Skin epidermis (tissue), 12 donors: ENCODE data around the gene SPATS1.
"Not testable (repeated sequence)": the region's sequence is repeated elsewhere in the genome, so short reads cannot be mapped to it uniquely, and the experiment has no call there.

Experiments used
- H3K27ac ChIP-seq, 21 experiments: fragments of 200-600 bp; sonication (generic) in 11 of 21; one replicate each; pipeline ENCODE4 v1.5.0; 2020; ENCODE audit warnings: mild to moderate bottlenecking in 3 of 21, inconsistent platforms in 2 of 21, moderate library complexity in 2 of 21
- H3K4me3 ChIP-seq, 7 experiments: fragments of 200-600 bp; sonication (generic) in 2 of 7; one replicate each; pipeline ENCODE4 v1.5.0; 2020; ENCODE audit warnings: inconsistent platforms in 2 of 7, mild to moderate bottlenecking in 2 of 7, moderate library complexity in 1 of 7

Gene SPATS1

GRCh38 chr6:44339301-44339700 is 3.1 kb upstream of the SPATS1 start:
- Histone ChIP-seq H3K4me3 (no peak overlapping the region), H3K27ac (peak overlapping the region in 2 of 21 experiments; percentile 26 to 28)

- H3K27ac ChIP-seq: peak overlapping the region in 2 of 21 experiments; percentile 26 to 28
These were observed 2.5 kb upstream of the SPATS1 start for GRCh38 chr6:44339763-44340625.

DNA sequence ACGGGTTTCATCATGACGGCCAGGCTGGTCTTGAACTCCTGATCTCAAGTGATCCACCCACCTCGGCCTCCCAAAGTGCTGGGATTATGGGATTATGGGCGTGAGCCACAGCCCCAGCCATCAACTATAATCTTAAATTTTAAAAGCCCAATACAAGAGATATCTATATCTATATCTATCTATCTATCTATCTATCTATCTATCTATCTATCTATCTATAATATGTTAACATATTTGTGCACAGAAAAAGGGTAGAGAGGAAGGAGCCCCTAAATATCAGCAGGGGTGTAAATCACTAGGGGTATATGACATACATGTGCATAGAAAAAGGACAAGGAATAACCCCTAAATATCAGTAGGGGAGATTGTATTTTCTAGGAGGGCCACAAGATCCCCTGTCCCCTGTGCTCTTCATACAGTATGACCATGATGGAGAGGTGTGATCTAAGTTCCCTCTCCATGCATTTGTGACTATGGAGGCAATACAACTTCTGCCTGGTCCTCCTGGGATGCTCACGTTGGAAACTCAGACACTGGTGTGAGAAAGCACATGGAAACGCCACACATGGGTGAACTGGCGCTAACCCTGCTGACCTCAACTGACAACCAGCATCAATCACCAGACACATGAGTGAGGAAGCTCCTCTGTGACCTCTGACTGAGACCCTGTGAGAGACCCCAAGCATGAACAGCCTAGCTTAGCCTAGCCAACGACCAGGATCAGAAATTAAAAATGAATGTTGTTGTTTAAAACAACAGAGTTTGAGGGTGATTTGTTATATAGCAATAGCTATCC is 1.2 kb upstream of the SPATS1 start:
- peak overlapping the region in 3 of 21 experiments; percentile 3 to 43 (median 32) for H3K27ac ChIP-seq

More at GRCh38 chr6:44339763-44340625, 2.5 kb upstream of the SPATS1 start:
- H3K4me3 ChIP-seq: no peak overlapping the region

DNA sequence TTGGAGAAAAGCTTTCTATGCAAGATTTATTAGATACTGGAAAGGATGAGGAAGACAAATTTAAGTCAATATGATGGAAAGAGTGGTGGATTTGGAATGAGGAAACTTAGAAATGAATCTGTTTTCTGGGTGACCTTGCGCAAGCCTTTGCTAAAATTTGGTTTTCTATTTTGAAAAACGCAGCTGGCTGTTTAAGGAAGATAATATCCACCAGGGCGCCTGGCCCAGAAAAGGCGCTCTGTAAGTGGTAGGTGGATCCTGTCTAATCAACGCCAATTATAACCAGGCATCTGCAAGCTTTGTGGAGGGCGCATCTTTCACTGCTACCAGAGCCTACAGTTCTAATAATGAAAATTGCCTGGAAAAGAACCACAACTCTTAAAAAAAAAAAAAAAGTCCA is 398 bp upstream of the SPATS1 start:
- Histone ChIP-seq H3K27ac (peak overlapping the region in 4 of 21 experiments; percentile 16 to 64 (median 48)), H3K4me3 (no peak overlapping the region)

More for the DNA sequence above, 1.2 kb upstream of the SPATS1 start:
- H3K4me3 ChIP-seq: no peak overlapping the region

- H3K27ac ChIP-seq: not testable (repeated sequence)
These were observed 4.4 kb downstream of the SPATS1 start for GRCh38 chr6:44346818-44347217.

GRCh38 chr6:44349904-44350649 is 7.6 kb downstream of the SPATS1 start:
- no peak overlapping the region for H3K4me3 ChIP-seq
- H3K27ac ChIP-seq: no peak overlapping the region

More at GRCh38 chr6:44346818-44347217, 4.4 kb downstream of the SPATS1 start:
- H3K4me3 ChIP-seq: not testable (repeated sequence)

- H3K4me3 ChIP-seq, H3K27ac ChIP-seq: not testable (repeated sequence)
These were observed 8.2 kb downstream of the SPATS1 start for GRCh38 chr6:44350650-44350994.

GRCh38 chr6:44352259-44352658 is 9.8 kb downstream of the SPATS1 start:
- Histone ChIP-seq H3K4me3 (no peak overlapping the region), H3K27ac (no peak overlapping the region)

- H3K4me3 ChIP-seq: no peak overlapping the region
- no peak overlapping the region for H3K27ac ChIP-seq
These were observed 10.9 kb downstream of the SPATS1 start for GRCh38 chr6:44353336-44353735.

- no peak overlapping the region for H3K27ac ChIP-seq
- no peak overlapping the region for H3K4me3 ChIP-seq
These were observed 13.2 kb downstream of the SPATS1 start for GRCh38 chr6:44355640-44356039.

DNA sequence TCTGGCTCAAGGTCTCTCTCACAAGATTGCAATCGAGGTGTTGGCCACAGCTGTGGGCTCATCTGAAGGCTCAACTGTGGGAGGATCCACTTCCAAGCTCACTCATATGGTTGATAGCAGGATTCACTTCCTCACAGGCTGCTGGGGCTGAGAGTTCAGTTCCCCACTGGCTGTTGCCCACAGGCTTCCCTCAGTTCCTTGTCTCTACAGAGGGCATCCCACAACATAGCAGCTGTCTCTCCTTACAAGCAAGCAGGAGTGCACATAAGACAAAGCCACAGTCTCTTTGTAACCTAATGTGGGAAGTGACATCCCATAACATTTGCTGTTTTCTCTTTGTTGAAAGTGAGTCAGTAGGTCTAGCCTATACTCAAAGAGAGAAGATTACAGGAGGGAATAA is 14.0 kb downstream of the SPATS1 start:
- no peak overlapping the region for H3K4me3 ChIP-seq
- no peak overlapping the region for H3K27ac ChIP-seq

DNA sequence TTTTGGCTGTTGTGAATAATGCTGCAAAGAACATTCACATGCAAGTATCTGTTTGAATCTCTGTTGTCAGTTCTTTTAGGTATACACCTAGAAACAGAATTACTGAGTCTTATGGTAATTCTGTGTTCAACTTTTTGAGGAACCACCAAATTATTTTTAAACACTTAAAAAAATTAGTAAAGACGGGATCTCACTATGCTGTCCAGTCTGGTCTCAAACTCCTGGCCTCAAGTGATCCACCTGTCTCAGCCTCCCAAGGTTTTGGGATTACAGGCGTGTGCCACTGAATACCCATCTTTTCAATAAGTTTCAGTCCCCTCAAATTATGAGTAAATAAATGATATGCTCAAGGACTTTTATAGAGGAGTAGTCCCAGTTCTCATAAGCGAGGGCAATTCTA is 17.5 kb downstream of the SPATS1 start:
- no peak overlapping the region for H3K4me3 ChIP-seq
- H3K27ac ChIP-seq: no peak overlapping the region

- Histone ChIP-seq H3K27ac (no peak overlapping the region), H3K4me3 (no peak overlapping the region)
These were observed 19.5 kb downstream of the SPATS1 start for GRCh38 chr6:44361947-44362346.

DNA sequence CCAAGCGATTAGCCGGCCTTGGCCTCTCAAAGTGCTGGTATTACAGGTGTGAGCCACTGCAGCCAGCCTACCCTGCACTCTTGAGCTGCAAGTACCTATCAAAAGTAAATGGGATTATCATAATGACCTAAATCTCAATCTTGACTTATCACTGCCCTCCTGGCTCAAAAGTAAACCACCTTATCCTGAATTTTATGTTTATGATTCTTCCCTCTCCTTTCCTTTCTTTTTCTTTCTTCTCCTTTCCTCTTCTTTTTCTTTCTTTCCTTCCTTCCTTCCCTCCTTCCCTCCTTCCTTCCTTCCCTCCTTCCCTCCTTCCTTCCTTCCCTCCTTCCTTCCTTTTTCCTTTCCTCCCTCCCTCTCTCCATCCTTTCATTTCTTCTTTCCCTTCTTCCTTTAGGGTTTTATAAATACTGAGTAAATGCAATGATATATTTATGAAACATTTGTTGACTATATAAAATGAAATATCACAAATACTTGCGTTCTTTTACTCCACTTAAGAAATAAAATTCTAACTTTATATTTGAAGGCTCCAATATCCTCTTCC is 21.0 kb downstream of the SPATS1 start:
- Histone ChIP-seq H3K27ac (no peak overlapping the region), H3K4me3 (no peak overlapping the region)

DNA sequence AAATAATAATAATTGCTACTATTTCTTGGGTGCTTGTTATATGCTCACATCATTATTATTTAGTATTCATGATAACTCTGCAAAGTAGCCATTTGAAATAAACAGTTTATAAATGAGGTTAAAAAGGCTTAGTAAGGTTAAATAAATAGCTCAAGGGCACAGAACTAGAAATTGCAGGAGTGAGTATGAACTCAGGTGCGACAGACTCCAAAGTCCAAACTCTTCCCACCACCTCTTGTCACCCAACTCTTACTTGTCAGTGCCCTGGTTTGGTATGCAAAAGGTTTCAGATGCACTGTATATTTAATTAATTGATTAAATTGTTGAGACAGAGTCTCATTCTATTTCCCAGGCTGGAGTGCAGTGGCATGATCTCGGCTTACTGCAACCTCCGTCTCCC is 24.3 kb downstream of the SPATS1 start:
- no peak overlapping the region for H3K4me3 ChIP-seq
- H3K27ac ChIP-seq: no peak overlapping the region

- Histone ChIP-seq H3K4me3 (no peak overlapping the region), H3K27ac (no peak overlapping the region)
These were observed 25.2 kb downstream of the SPATS1 start for GRCh38 chr6:44367681-44368080.

- H3K27ac ChIP-seq: no peak overlapping the region
These were observed 30.6 kb downstream of the SPATS1 start for GRCh38 chr6:44373051-44373450.

GRCh38 chr6:44373787-44374186 is 31.3 kb downstream of the SPATS1 start:
- no peak overlapping the region for H3K4me3 ChIP-seq
- no peak overlapping the region for H3K27ac ChIP-seq

More at GRCh38 chr6:44373051-44373450, 30.6 kb downstream of the SPATS1 start:
- no peak overlapping the region for H3K4me3 ChIP-seq

GRCh38 chr6:44375071-44375470 is 32.6 kb downstream of the SPATS1 start:
- Histone ChIP-seq H3K4me3 (no peak overlapping the region), H3K27ac (no peak overlapping the region)

DNA sequence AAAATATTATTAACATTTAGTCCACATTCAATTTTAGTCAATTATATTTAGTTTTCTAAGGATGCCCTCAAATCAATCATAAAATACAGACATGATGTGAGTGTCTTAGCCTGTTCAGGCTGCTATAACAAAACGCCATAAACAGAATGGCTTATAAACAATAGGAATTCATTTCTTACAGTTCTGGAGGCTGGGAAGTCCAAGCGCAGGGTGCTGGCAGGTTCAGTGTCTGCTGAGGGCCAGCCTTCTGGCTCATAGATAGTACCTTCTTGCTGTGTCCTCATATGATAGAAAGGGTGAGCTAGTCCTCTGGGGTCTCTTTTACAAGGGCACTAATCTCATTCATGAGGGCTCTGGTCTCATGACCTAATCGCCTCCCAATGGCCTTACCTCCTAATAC is 35.0 kb downstream of the SPATS1 start:
- H3K4me3 ChIP-seq: no peak overlapping the region
- H3K27ac ChIP-seq: no peak overlapping the region
